SK-N-MC (cell line): Measurements from ENCODE around the gene PRKN.

Source experiments
- DNase-seq: peaks from one replicate; pipeline ENCODE4 v3.0.0-alpha.2; 2011; ENCODE audit warnings: low read depth, low spot score
- H3K27ac ChIP-seq: fragments of 200-600 bp; sonication (generic); 2 replicates; pipeline ENCODE4 v1.5.1; 2016; ENCODE audit warnings: mixed run types
- H3K36me3 ChIP-seq: fragments of 200-600 bp; sonication (generic); 2 replicates; pipeline ENCODE4 v1.6.1; 2017; ENCODE audit warnings: antibody characterized with exemption, low read length, mixed read lengths; ENCODE audit not compliant: insufficient read depth
- H3K4me3 ChIP-seq: fragments of 200-600 bp; sonication (generic); 2 replicates; pipeline ENCODE4 v1.5.1; 2016
- H3K9ac ChIP-seq: fragments of 200-600 bp; sonication (generic); 2 replicates; pipeline ENCODE4 v1.8.0; 2017; ENCODE audit warnings: mixed run types, mixed read lengths; ENCODE audit not compliant: insufficient read length
- H3K9me3 ChIP-seq: fragments of 200-600 bp; sonication (generic); 2 replicates; pipeline ENCODE4 v1.6.1; 2017; ENCODE audit warnings: low read depth, mild to moderate bottlenecking, antibody characterized with exemption, low read length, moderate library complexity, mixed read lengths
- EZH2 ChIP-seq: fragments of 200-600 bp; sonication (generic); IDR thresholded peaks from one replicate; pipeline ENCODE4 v1.6.1; 2017; ENCODE audit warnings: antibody characterized with exemption
- FOXP2 ChIP-seq: optimal IDR thresholded peaks from 2 replicates; pipeline ENCODE3; 2011; ENCODE audit warnings: mild to moderate bottlenecking, moderate library complexity; ENCODE audit not compliant: insufficient read depth; ENCODE audit errors: extremely low read length, control extremely low read depth
- POLR2AphosphoS5 ChIP-seq: IDR thresholded peaks from 2 replicates; pipeline ENCODE4 v1.6.1; 2012; ENCODE audit warnings: mild to moderate bottlenecking, low read depth, low read length, borderline replicate concordance

PRKN gene

GRCh38 chr6:162493917-162494316 is 233.6 kb downstream of the PRKN start:
- H3K36me3 ChIP-seq, result no peaks in the 10 kb centered on the region
- H3K27ac ChIP-seq, result no peak overlapping the region
- TF ChIP-seq POLR2AphosphoS5, result no peak
- no peaks in the 10 kb centered on the region for H3K9me3 ChIP-seq
- no peak overlapping the region for H3K4me3 ChIP-seq
- no peak for DNase-seq
- H3K9ac ChIP-seq, result no peak overlapping the region

- DNase-seq, result no peak
- no peaks in the 10 kb centered on the region for H3K9me3 ChIP-seq
- no peak overlapping the region for H3K4me3 ChIP-seq
- TF ChIP-seq POLR2AphosphoS5 (no peak), FOXP2 (no peak), EZH2 (no peak)
- H3K36me3 ChIP-seq, result no peaks in the 10 kb centered on the region
- H3K27ac ChIP-seq, result no peak overlapping the region
- H3K9ac ChIP-seq, result no peak overlapping the region
Observed at GRCh38 chr6:162491637-162492036, 235.9 kb downstream of the PRKN start.

- no peak overlapping the region for H3K27ac ChIP-seq
- TF ChIP-seq EZH2 (no peak), POLR2AphosphoS5 (no peak), FOXP2 (no peak)
- H3K9ac ChIP-seq, result no peak overlapping the region
- no peak overlapping the region for H3K4me3 ChIP-seq
- DNase-seq, result no peak
- no peaks in the 10 kb centered on the region for H3K9me3 ChIP-seq
- H3K36me3 ChIP-seq, result no peaks in the 10 kb centered on the region
Observed at GRCh38 chr6:162489101-162489976, 238.2 kb downstream of the PRKN start.

- Histone ChIP-seq H3K36me3 (no peaks in the 10 kb centered on the region), H3K9ac (no peak overlapping the region), H3K27ac (no peak overlapping the region), H3K4me3 (no peak overlapping the region), H3K9me3 (no peaks in the 10 kb centered on the region)
- no peak for DNase-seq
- TF ChIP-seq POLR2AphosphoS5 (no peak), EZH2 (no peak), FOXP2 (no peak)
Observed at GRCh38 chr6:162488444-162488843, 239.1 kb downstream of the PRKN start.

- Histone ChIP-seq H3K9me3 (no peaks in the 10 kb centered on the region), H3K4me3 (no peak overlapping the region), H3K9ac (no peak overlapping the region), H3K27ac (no peak overlapping the region), H3K36me3 (no peaks in the 10 kb centered on the region)
- TF ChIP-seq EZH2, result no peak
- no peak for TF ChIP-seq FOXP2
- no peak for TF ChIP-seq POLR2AphosphoS5
- no peak for DNase-seq
Observed at GRCh38 chr6:162485464-162485863, 242.1 kb downstream of the PRKN start.

GRCh38 chr6:162481938-162482337 is 245.6 kb downstream of the PRKN start:
- Histone ChIP-seq H3K4me3 (no peak overlapping the region), H3K9me3 (no peaks in the 10 kb centered on the region), H3K9ac (no peak overlapping the region), H3K27ac (no peak overlapping the region), H3K36me3 (no peaks in the 10 kb centered on the region)
- TF ChIP-seq POLR2AphosphoS5 (no peak), FOXP2 (no peak), EZH2 (no peak)
- no peak for DNase-seq

- DNase-seq, result no peak
- Histone ChIP-seq H3K9ac (no peak overlapping the region), H3K36me3 (no peaks in the 10 kb centered on the region), H3K9me3 (no peaks in the 10 kb centered on the region), H3K27ac (no peak overlapping the region), H3K4me3 (no peak overlapping the region)
- TF ChIP-seq POLR2AphosphoS5 (no peak), FOXP2 (no peak), EZH2 (no peak)
Observed at GRCh38 chr6:162481320-162481719, 246.2 kb downstream of the PRKN start.

GRCh38 chr6:162478192-162478671 is 249.3 kb downstream of the PRKN start:
- H3K9me3 ChIP-seq, result no peaks in the 10 kb centered on the region
- no peak overlapping the region for H3K27ac ChIP-seq
- no peak for TF ChIP-seq EZH2
- no peak for TF ChIP-seq POLR2AphosphoS5
- TF ChIP-seq FOXP2, result no peak
- no peak for DNase-seq
- no peak overlapping the region for H3K4me3 ChIP-seq
- H3K36me3 ChIP-seq, result no peaks in the 10 kb centered on the region
- H3K9ac ChIP-seq, result no peak overlapping the region
